GM18951 (cell line): ENCODE data around the gene ARHGEF28.

Source experiments
- POLR2A ChIP-seq: IDR thresholded peaks from 4 replicates; pipeline ENCODE4 v1.6.1; 2011; ENCODE audit warnings: mild to moderate bottlenecking; ENCODE audit not compliant: insufficient read length, insufficient read depth; ENCODE audit errors: extremely low read depth
- in situ Hi-C: fragments of 300-500 bp; cut with MboI; formaldehyde crosslinking; loops from one replicate; pipeline ENCODE4 v1.12.0; 2022; ENCODE audit warnings: low sequenced_read_pairs, mixed read lengths, inconsistent platforms; ENCODE audit not compliant: unreplicated experiment

ARHGEF28 gene

DNA sequence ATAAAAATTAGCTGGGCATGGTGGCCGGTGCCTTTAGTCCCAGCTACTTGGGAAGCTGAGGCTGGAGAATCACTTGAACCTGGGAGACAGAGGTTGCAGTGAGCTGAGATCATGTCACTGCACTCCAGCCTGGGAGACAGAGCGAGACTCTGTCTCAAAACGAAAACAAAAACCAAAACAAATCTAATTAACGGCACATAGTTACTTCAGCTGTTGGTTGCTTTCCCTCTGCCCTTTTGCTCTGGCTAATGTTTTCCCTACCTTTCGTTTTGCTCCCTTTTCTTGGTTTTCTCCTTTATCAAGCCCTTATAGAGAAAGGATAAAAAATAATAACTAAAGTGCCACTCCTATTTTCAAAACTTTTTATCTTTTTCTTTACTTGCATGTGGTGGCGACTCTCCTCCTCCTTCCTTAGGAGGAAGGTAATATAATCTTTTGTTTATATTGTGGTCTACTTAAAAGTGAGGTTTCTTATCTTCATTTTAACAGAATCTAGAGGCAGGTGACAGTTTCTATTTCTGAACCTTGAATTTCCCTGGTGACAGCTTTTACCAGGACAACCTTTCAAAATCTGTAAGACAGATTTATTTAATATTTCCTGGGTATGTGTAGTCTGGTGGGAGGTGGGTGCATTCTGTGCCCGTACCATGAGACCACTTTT, 125.4 kb downstream of the ARHGEF28 start:
- TF ChIP-seq POLR2A: no peak
- in situ Hi-C loops: no loop called here

DNA sequence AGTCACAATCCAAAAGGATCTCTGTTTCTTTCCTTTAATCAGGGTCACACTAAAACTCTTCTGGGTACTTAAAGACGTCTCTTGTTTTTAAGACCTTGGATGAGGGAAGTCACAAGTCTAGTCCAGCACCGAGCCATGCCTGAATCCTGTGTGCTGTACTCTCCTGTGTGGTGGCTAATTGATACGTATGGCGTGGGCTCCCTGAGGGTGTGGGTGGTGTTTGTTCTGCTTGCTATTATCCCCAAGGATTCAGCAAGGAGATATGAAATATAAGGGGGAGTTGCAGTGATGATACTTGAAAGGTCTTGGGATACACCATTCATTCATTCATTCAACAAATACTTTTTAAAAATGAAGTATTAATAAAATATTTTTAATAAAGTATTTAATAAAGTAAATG, 128.3 kb downstream of the ARHGEF28 start:
- in situ Hi-C loops: no loop called here
- TF ChIP-seq POLR2A: no peak

- TF ChIP-seq POLR2A: no peak
- in situ Hi-C loops: no loop called here
These were observed 131.4 kb downstream of the ARHGEF28 start for GRCh38 chr5:73757416-73757815.

GRCh38 chr5:73759771-73760170, 133.8 kb downstream of the ARHGEF28 start:
- no peak for TF ChIP-seq POLR2A
- in situ Hi-C loops: no loop called here

DNA sequence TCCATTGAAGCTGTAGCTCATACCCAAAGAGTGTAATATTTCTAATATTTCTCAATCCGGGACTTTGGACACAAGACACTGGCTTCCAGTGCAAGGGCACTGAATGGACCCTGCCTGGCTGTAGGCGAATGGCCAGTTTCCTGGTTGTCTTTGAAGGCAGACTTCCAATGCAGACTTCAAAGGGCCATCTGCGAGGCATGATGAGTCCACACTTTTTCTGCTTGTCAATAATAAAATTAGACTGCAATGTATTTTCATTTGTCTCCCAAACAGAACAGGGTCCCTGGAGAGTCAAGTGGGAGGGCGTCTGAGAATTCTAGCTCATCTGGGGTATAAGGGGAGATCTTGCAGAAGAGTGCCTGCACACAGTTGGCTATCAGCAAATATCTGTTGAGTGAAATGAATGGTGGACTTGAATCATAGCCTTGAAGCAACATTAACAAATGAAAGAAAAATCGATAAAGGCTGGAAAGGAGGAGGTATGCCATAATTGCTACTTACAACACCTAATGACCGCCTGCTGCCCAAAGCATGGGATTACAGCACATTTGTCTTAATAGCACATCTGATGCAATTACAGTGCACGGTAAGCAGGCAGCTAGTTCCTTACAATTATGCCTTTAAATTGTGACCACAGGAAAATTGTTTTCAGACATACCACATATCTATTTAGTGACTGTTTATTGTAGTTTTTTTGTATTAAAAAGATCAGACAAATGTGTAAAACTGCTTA, 137.5 kb downstream of the ARHGEF28 start:
- in situ Hi-C loops: no loop called here

DNA sequence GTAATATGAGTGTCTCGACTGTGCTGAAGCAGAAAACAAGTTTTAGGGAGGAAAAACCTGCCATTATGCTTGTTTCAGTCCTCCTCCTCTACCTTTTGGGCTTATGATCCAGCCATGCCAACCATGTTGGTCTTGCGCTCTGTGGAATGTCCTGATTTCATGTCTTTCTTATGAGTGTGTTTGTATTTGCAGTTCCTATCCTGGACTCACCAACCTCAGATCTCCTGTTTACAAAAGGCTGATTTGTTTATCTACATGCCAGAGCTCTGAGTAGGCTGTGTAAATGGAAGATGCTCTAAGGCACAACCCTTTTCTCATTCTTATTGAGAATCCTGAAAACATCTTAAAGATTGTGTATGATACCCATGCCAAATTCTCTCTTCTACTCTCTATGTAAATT, 138.6 kb downstream of the ARHGEF28 start:
- in situ Hi-C loops: no loop called here
- TF ChIP-seq POLR2A: no peak

More for the DNA sequence above, 137.5 kb downstream of the ARHGEF28 start:
- no peak for TF ChIP-seq POLR2A

- in situ Hi-C loops: no loop called here
- no peak for TF ChIP-seq POLR2A
These were observed 139.0 kb downstream of the ARHGEF28 start for GRCh38 chr5:73764996-73765395.

GRCh38 chr5:73766902-73767301, 140.9 kb downstream of the ARHGEF28 start:
- no peak for TF ChIP-seq POLR2A
- in situ Hi-C loops: no loop called here

GRCh38 chr5:73770172-73771025, 144.4 kb downstream of the ARHGEF28 start:
- in situ Hi-C loops: no loop called here
- TF ChIP-seq POLR2A: no peak

GRCh38 chr5:73774924-73775323, 148.9 kb downstream of the ARHGEF28 start:
- TF ChIP-seq POLR2A: no peak
- in situ Hi-C loops: no loop called here

GRCh38 chr5:73776405-73776804, 150.4 kb downstream of the ARHGEF28 start:
- in situ Hi-C loops: no loop called here

GRCh38 chr5:73777192-73777591, 151.2 kb downstream of the ARHGEF28 start:
- TF ChIP-seq POLR2A: no peak
- in situ Hi-C loops: no loop called here

More at GRCh38 chr5:73776405-73776804, 150.4 kb downstream of the ARHGEF28 start:
- no peak for TF ChIP-seq POLR2A
